GM12878 (cell line): ENCODE results near the gene KDM5B. TPM values are rescaled to one million over a fixed set of nuclear protein-coding genes. Genes with fewer than 3 reads are reported as not detected.

Source experiments
- ATAC-seq: fragments of 200-7000 bp; cut with Tn5 transposase; 3 replicates; pipeline ENCODE4 v1.9.1; 2020; ENCODE audit warnings: mild to moderate bottlenecking, moderate library complexity
- BruUV-seq: library from RNA; stranded (reverse); fragments of 400-500 nt; replicated peaks from 2 replicates; lab custom pipeline; 2021; lab: Mats Ljungman, UMichigan
- CTCF ChIA-PET: fragments of 300-600 bp; sonication (Branson Sonifier 250); formaldehyde crosslinking; extraction: SDS; loops from one replicate; lab custom pipeline; 2021; ENCODE audit warnings: inconsistent platforms; lab: Yijun Ruan, JAX
- POLR2A ChIA-PET: fragments of 350-600 bp; formaldehyde crosslinking; extraction: SDS; loops from one replicate; lab custom pipeline; 2021; ENCODE audit warnings: inconsistent platforms; lab: Charles Lee
- RAD21 ChIA-PET: fragments of 300-600 bp; sonication (Branson Sonifier 250); formaldehyde crosslinking; loops from one replicate; lab custom pipeline; 2023; ENCODE audit warnings: antibody characterized with exemption; ENCODE audit not compliant: unreplicated experiment; lab: Charles Lee
- SMC1A ChIA-PET: fragments of 300-600 bp; sonication (Branson Sonifier 250); formaldehyde crosslinking; loops from one replicate; lab custom pipeline; 2023; ENCODE audit not compliant: unreplicated experiment, uncharacterized antibody; lab: Charles Lee
- DNase-seq: peaks from one replicate; pipeline ENCODE4 v3.0.0-alpha.2; 2011; ENCODE audit warnings: low read depth, low spot score
- FAIRE-seq: peaks from 3 replicates; lab custom pipeline; 2011; peaks lifted over from hg19 to GRCh38; lab: Jason Lieb, UNC
- H2AFZ ChIP-seq: 2 replicates; pipeline ENCODE4 v1.6.0; 2011; ENCODE audit warnings: low read depth, low read length, control low read depth; ENCODE audit not compliant: control insufficient read depth
- H3K27ac ChIP-seq: 2 replicates; pipeline ENCODE4 v1.5.1; 2011; ENCODE audit warnings: control low read depth; ENCODE audit not compliant: control insufficient read depth, insufficient read depth
- H3K27me3 ChIP-seq, 2 experiments: replicated peaks in 1 of 2; 2 replicates each; pipeline versions ENCODE4 v1.6.0 to v1.6.1; 2011; ENCODE audit warnings: low read length in 1 of 2; ENCODE audit not compliant: control insufficient read depth in 2 of 2, insufficient read depth in 2 of 2
- H3K36me3 ChIP-seq, 2 experiments: 2 replicates each; pipeline ENCODE4 v1.5.1; 2011; ENCODE audit warnings: low read length in 1 of 2; ENCODE audit not compliant: control insufficient read depth in 2 of 2, insufficient read depth in 2 of 2
- H3K4me1 ChIP-seq: 2 replicates; pipeline ENCODE4 v1.6.1; 2011; ENCODE audit warnings: mild to moderate bottlenecking, low read length, moderate library complexity, mixed read lengths; ENCODE audit not compliant: control insufficient read depth, insufficient read depth
- H3K4me2 ChIP-seq: 2 replicates; pipeline ENCODE4 v1.6.0; 2011; ENCODE audit warnings: control low read depth; ENCODE audit not compliant: control insufficient read depth, insufficient read depth
- H3K4me3 ChIP-seq: fragments of 200-600 bp; sonication (generic); 2 replicates; pipeline ENCODE4 v1.5.1; 2016
- H3K79me2 ChIP-seq: 2 replicates; pipeline ENCODE4 v1.6.0; 2011; ENCODE audit warnings: low read length; ENCODE audit not compliant: control insufficient read depth, insufficient read depth
- H3K9ac ChIP-seq: 2 replicates; pipeline ENCODE4 v1.8.0; 2011; ENCODE audit warnings: low read length, control low read depth, mixed read lengths; ENCODE audit not compliant: control insufficient read depth, insufficient read depth
- H3K9me3 ChIP-seq: replicated peaks from 3 replicates; pipeline ENCODE4 v1.5.1; 2011; ENCODE audit warnings: mild to moderate bottlenecking, low read length; ENCODE audit not compliant: control insufficient read depth, insufficient read depth
- H4K20me1 ChIP-seq: 2 replicates; pipeline ENCODE4 v1.6.0; 2011; ENCODE audit not compliant: control insufficient read depth, insufficient read depth
- MEF2A ChIP-seq: IDR thresholded peaks from 2 replicates; pipeline ENCODE4 v1.6.1; 2011; ENCODE audit warnings: low read depth, mild to moderate bottlenecking, low read length, moderate library complexity; ENCODE audit not compliant: insufficient read depth
- MEF2B ChIP-seq: fragments of 450-650 bp; IDR thresholded peaks from 2 replicates; pipeline ENCODE4 v1.6.1; 2018; ENCODE audit warnings: mild to moderate bottlenecking, moderate library complexity; ENCODE audit not compliant: partially characterized antibody, poor library complexity, severe bottlenecking
- MTA3 ChIP-seq: IDR thresholded peaks from 2 replicates; pipeline ENCODE4 v1.6.1; 2012; ENCODE audit warnings: low read length, inconsistent platforms, borderline replicate concordance
- NBN ChIP-seq: fragments of 450-650 bp; IDR thresholded peaks from 2 replicates; pipeline ENCODE4 v1.6.1; 2016
- RELB ChIP-seq: fragments of 450-650 bp; IDR thresholded peaks from 2 replicates; pipeline ENCODE4 v1.6.1; 2017; ENCODE audit warnings: low read depth, mild to moderate bottlenecking, moderate library complexity
- WGBS: methylation state at CpG from one replicate; pipeline ENCODE4 v1.1.6; 2016; ENCODE audit warnings: low lambda C conversion rate; ENCODE audit not compliant: insufficient replicate concordance, insufficient coverage; ENCODE audit errors: missing lambda C conversion rate; 5-methylcytosine and 5-hydroxymethylcytosine counted together
- in situ Hi-C: fragments of 300-500 bp; cut with MboI; formaldehyde crosslinking; loops from 9 replicates; pipeline ENCODE4 v1.14.3; 2018; ENCODE audit warnings: mixed read lengths
- intact Hi-C: fragments of 100-400 bp; cut with micrococcal nuclease; formaldehyde crosslinking; loops from one replicate; pipeline ENCODE4 v1.14.2; 2022; ENCODE audit not compliant: unreplicated experiment
- polyA plus RNA-seq, 11 experiments: library from polyadenylated mRNA; depleted of rRNA in 4 of 11; unstranded in 6 of 11; stranded (reverse) in 5 of 11; fragments of >200 nt; fragmentation: Nextera tagmentation in 4 of 11; fragmentation: Illumina TruSeq in 1 of 11; extraction: Ambion mirVana in 4 of 11; extraction: Trizol in 1 of 11; gene quantifications; 1 replicate in 1 of 11; 2 replicates in 10 of 11; pipeline versions ENCODE4 v1.2.1 to v1.2.3, GENCODE V29; 2011 to 2016; ENCODE audit warnings: inconsistent platforms in 2 of 11, missing spikeins in 2 of 11, low read depth in 1 of 11
- total RNA-seq, 4 experiments: library from RNA; depleted of rRNA in 3 of 4; stranded (reverse); fragments of >200 nt in 3 of 4; fragmentation: Illumina TruSeq in 1 of 4; extraction: Trizol in 1 of 4; gene quantifications; 2 replicates each; pipeline versions ENCODE4 v1.2.1 to v1.2.3, GENCODE V29; 2013 to 2021

KDM5B gene
- total and polyA plus RNA-seq, 10 of the 15 experiments (the other 5 are each of a cell fraction or from before 2014, with no cell fraction given), result 1.7 to 26.6 (median 8.1) TPM

- no peaks in the 10 kb centered on the region for H3K27me3 ChIP-seq
- RAD21 ChIA-PET, result no interaction called here
- no peaks in the 10 kb centered on the region for H4K20me1 ChIP-seq
- CTCF ChIA-PET, result interaction anchor here (0.7 to 0.8 kb wide), 2 partner anchors 10 to 275 kb away, joined by 3 read pairs; no protein-coding TSS in a partner anchor
- no peaks in the 10 kb centered on the region; a peak in 1 of 4 replicates for H3K36me3 ChIP-seq
- no TSS peak for BruUV-seq
- no peaks in the 10 kb centered on the region for H3K79me2 ChIP-seq
- in situ Hi-C loops, result no loop called here
- H3K27ac ChIP-seq, result no peak overlapping the region
- intact Hi-C loops, result no loop called here
- H2AFZ ChIP-seq, result no peak overlapping the region
- H3K9me3 ChIP-seq, result no peaks in the 10 kb centered on the region
- TF ChIP-seq MTA3 (no peak), MEF2A (no peak), NBN (no peak)
- no peaks in the 10 kb centered on the region for H3K4me1 ChIP-seq
- no peak overlapping the region for H3K4me2 ChIP-seq
- DNase-seq (no peak), FAIRE-seq (no peak), ATAC-seq (no peak)
- H3K9ac ChIP-seq, result no peak overlapping the region
- 20% methylated on average over 1 of the region's 1 CpG for WGBS
- no peak overlapping the region for H3K4me3 ChIP-seq
- POLR2A ChIA-PET, result no interaction called here
- SMC1A ChIA-PET, result interaction anchor here (1.2 kb wide), 1 partner anchor 21 kb away, joined by 3 read pairs; no protein-coding TSS in a partner anchor
Observed at GRCh38 chr1:202760589-202760988, 47.6 kb downstream of the KDM5B start.

GRCh38 chr1:202756391-202756790 lies 51.8 kb downstream of the KDM5B start:
- Histone ChIP-seq H3K9ac (no peak overlapping the region), H3K4me1 (no peaks in the 10 kb centered on the region), H3K4me3 (no peak overlapping the region), H3K9me3 (no peaks in the 10 kb centered on the region), H4K20me1 (no peaks in the 10 kb centered on the region), H3K27me3 (no peaks in the 10 kb centered on the region), H3K27ac (no peak overlapping the region), H3K79me2 (no peaks in the 10 kb centered on the region), H3K36me3 (no peaks in the 10 kb centered on the region; a peak in 2 of 4 replicates), H2AFZ (no peak overlapping the region), H3K4me2 (no peak overlapping the region)
- in situ Hi-C loops (no loop called here), intact Hi-C loops (no loop called here)
- RAD21 ChIA-PET, result no interaction called here
- SMC1A ChIA-PET, result no interaction called here
- WGBS, result 31% methylated on average over 2 of the region's 2 CpGs
- no TSS peak for BruUV-seq
- no peak for FAIRE-seq
- CTCF ChIA-PET, result interaction anchor here (1.2 kb wide), 1 partner anchor 243 kb away, joined by 4 read pairs; no protein-coding TSS in a partner anchor
- ATAC-seq, result no peak
- TF ChIP-seq RELB, result no peak
- TF ChIP-seq MEF2B, result no peak
- no peak for DNase-seq
- POLR2A ChIA-PET, result no interaction called here
